GM21423 (cell line): Measurements from ENCODE around the gene RAB14.
"Not testable (repeated sequence)": the region's sequence is repeated elsewhere in the genome, so short reads cannot be mapped to it uniquely, and the experiment has no call there.

Experiments used
- ATAC-seq: cut with Tn5 transposase; IDR thresholded peaks from one replicate; pipeline ENCODE4 v1.9.1; 2021; ENCODE audit warnings: mild to moderate bottlenecking, moderate library complexity; ENCODE audit not compliant: unreplicated experiment

RAB14 gene

DNA sequence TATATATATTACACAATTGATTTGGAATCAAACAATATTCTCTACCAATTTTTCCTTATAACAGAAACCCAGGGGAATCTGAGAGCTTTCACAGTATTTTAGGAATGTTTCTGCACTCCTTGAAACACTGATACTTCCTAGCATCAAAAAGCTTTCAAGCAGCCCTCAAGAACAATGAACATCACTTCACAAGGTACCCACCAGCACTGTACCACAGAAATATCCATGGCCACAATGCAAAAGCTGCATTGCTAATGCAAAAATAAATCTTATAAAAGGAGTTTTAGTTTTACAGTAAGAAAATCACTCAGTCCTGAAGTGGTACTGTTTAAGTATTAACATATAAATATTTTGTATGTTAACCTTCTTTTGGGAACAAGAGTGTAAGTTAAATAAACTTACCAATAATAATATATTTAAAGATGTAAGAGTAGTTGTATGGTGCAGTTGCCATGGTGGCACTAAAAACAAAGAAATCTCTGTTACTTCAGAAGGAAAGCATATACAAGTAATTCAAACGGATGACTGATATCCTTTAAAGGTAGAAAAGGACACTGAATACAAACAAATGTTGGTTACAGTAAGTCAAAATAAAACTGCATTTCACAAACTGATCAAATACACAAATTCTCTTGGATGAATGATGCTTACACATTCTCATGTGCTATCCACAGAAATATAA, 8.6 kb downstream of the RAB14 start:
- ATAC-seq = no peak

- ATAC-seq = no peak
These were observed 9.2 kb downstream of the RAB14 start for GRCh38 chr9:121192518-121192917.

- no peak for ATAC-seq
These were observed 10.4 kb downstream of the RAB14 start for GRCh38 chr9:121191235-121191634.

GRCh38 chr9:121189660-121190059, 12.0 kb downstream of the RAB14 start:
- no peak for ATAC-seq

DNA sequence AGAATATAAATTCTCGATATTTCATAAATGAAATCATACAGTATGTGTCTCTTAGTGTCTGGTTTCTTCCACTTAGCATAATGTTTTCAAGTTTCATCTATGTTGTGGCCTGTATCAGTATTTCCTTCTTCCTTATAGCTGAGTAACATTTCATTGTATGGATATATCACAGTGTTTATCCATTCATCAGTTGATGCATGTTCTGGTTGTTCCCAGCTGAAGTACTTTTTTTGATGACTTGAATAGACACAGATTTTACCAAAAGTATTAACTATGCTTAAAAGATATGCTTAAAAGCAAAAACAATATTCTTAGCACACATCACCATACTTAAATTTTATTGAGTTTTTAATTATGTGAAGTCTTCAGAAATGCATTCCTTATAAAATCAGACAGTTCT, 12.7 kb downstream of the RAB14 start:
- ATAC-seq = no peak

- no peak for ATAC-seq
These were observed 13.9 kb downstream of the RAB14 start for GRCh38 chr9:121187636-121188305.

DNA sequence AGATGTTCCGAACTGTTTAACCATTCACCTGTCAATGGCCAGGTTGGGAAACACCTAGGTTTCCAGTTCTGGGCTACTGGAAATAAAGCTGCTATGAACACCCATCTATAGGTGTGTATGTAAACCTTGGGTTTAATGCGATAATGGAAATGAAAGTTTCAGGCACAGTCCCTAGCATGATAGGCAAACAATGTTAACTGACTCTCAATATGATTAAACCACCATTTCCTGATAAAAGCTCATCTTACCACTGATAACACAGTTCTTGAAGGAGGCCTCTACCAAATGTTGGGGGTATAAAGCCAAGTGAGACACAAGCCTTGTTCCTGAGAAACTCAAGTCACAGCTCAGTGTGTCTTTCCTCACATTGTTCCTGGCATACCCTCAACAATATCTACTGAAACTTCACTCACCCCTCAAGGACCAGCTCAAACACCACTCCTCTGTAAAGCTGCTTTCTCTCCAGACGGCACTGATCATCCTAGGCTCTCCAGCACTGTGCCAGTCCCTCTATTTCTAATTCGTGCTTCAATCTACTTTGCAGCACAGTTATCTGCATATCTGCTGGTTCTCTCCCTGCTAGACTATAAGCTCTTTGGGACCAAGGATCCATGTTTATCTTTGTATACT, 15.8 kb downstream of the RAB14 start:
- no peak for ATAC-seq

- no peak for ATAC-seq
These were observed 16.4 kb downstream of the RAB14 start for GRCh38 chr9:121185178-121185745.

GRCh38 chr9:121184463-121184862, 17.2 kb downstream of the RAB14 start:
- ATAC-seq = no peak

- no peak for ATAC-seq
These were observed 17.8 kb downstream of the RAB14 start for GRCh38 chr9:121183666-121184423.

- no peak for ATAC-seq
These were observed 18.7 kb downstream of the RAB14 start for GRCh38 chr9:121182989-121183388.

- ATAC-seq = no peak
These were observed 19.4 kb downstream of the RAB14 start for GRCh38 chr9:121182101-121182836.

DNA sequence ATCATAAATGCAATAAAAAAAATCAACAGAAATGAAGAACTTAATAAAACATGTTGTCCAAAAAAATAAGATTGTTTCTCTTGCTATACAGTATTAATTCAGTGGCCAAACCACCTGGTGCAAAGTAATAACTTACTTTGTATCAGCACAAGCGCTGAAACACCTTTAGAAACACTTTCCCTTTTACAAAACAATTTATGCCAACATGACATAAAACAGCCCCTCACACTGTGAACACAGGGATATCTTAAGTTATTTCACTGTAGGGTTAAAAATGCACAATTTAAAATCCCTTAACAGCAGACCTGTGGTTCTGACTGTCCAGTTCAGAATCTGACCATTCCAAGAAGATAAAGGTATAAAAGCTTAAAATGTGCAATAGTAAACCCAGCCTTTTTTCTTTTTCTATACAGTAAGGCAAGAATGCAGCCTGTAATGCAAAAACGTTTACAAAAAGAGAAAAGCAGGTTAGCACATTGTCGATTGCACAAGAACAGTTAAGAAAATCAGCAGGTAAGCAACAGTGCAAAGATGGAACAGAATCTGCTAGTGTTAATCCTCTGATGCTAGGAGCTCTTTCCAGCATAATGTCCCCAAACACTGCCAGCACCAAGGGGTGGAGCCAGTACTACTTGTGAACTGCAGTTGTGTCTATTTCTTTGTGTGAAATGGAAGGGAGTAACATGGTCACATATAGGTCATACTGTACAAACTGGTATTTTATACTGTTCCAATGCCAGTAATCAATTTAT, 21.6 kb downstream of the RAB14 start:
- ATAC-seq = no peak

GRCh38 chr9:121179373-121179721, 22.3 kb downstream of the RAB14 start:
- not testable (repeated sequence) for ATAC-seq

- ATAC-seq = no peak
These were observed 22.8 kb downstream of the RAB14 start for GRCh38 chr9:121178676-121179372.

GRCh38 chr9:121173501-121173900, 28.2 kb downstream of the RAB14 start:
- no peak for ATAC-seq

GRCh38 chr9:121172726-121173487, 28.8 kb downstream of the RAB14 start:
- ATAC-seq = no peak

- ATAC-seq = no peak
These were observed 30.4 kb downstream of the RAB14 start for GRCh38 chr9:121171236-121171635.
